PC-9 (cell line): ENCODE results near the gene SPINT1.

Source experiments
- CTCF ChIP-seq: fragments of 200-600 bp; sonication (generic); conservative IDR thresholded peaks from 2 replicates; pipeline ENCODE4 v1.6.1; 2017; ENCODE audit warnings: mixed run types, antibody characterized with exemption, mild to moderate bottlenecking, moderate library complexity
- EZH2 ChIP-seq: fragments of 200-600 bp; sonication (generic); IDR thresholded peaks from 2 replicates; pipeline ENCODE4 v1.8.0; 2017; ENCODE audit warnings: antibody characterized with exemption, low read depth

- TF ChIP-seq CTCF (no peak), EZH2 (no peak)
Observed at GRCh38 chr15:40906991-40907802, 63.3 kb downstream of the SPINT1 start.
